NCI-H748 (cell line): Measurements from ENCODE around the gene RNGTT.

Source experiments
- DNase-seq: peaks from one replicate; lab custom pipeline; 2025; ENCODE audit not compliant: unreplicated experiment; lab: John Stamatoyannopoulos, UW

The RNGTT gene

DNA sequence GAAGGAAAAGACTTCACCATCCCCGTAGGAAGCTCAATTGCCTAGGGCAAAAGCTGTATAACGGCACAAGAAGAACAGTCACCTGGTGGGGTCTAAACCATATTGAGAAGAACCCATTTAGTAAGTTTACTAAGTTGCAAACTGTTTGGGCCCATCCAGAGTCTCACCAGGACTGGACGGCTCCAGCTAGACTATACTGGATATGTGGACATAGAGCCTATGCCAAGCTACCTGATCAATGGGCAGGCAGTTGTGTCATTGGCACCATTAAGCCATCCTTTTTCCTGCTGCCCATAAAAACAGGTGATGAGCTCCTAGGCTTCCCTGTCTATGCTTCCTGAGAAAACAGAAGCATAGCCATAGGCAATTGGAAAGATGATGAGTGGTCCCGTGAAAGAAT is 293.9 kb downstream of the RNGTT start:
- DNase-seq, result no peak

DNA sequence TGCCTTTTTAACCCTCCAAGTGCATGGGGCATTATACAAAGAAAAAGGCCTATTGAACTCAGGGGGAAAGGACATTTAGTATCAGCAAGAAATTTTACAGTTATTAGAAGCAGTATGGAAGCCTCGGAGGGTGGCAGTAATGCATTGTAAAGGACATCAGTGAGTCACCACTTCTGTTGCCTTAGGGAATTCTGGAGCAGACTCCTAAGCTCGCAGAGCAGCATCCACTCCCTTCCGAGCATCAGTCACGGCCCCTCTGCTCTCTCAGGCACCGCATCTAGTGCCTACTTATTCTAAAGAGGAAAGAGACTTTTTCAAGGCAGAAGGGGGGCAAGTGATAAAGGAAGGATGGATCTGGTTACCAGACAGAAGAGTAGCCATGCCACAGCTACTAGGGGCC is 296.5 kb downstream of the RNGTT start:
- no peak for DNase-seq

DNA sequence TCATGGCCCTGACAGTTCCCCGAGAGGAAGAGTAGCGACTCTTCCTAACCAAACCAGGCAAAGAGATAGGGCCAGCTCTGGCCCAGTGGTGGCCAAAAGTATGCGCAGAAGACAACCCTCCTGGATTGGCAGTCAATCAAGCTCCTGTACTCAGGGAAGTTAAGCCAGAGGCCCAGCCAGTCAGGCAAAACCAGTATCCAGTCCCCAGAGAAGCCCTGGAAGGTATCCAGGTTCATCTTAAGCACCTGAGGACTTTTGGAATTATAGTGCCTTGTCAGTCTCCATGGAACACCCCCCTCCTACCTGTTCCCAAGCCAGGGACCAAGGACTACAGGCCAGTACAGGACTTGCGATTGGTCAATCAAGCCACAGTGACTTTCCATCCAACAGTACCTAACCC is 298.3 kb downstream of the RNGTT start:
- DNase-seq, result no peak

DNA sequence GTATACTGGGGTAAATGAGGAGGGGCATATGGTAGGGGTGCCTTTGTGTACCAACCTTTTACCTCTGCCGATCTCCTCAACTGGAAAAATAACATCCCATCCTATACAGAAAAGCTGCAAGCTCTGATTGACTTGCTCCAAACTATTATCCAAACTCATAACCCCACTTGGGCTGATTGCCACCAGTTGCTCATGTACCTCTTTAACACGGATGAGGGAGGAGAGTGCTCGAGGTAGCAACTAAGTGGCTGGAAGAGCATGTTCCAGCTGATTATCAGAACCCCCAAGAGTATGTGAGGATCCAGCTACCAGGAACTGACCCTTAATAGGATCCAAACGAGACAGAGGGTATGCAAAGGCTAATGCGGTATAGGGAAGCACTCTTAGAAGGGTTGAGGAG is 299.6 kb downstream of the RNGTT start:
- no peak for DNase-seq

DNA sequence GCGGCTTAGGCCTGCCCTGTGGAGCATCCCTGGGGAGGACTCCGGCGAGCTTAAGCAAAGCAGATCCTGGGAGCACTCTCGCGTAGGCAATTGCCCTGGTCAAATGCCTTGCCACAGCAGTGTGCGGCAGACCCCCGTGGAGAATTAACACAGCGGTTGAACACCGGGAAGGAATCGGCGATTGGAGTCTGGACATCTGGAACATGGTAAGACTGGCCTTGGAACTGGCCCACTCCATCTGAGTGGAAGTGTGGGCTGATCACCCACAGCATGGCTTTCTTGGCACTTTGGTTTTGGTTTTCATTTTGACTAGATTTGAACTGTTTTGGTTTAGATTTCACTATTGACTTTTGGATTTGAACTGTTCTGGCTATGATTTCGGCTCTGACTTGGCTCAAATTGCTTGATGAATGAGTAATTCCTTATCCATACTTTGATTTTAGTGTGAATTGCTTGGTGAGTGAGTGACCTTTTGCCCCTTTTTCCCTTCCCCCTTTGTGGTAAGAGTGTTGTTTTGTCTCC is 300.7 kb downstream of the RNGTT start:
- DNase-seq, result no peak

DNA sequence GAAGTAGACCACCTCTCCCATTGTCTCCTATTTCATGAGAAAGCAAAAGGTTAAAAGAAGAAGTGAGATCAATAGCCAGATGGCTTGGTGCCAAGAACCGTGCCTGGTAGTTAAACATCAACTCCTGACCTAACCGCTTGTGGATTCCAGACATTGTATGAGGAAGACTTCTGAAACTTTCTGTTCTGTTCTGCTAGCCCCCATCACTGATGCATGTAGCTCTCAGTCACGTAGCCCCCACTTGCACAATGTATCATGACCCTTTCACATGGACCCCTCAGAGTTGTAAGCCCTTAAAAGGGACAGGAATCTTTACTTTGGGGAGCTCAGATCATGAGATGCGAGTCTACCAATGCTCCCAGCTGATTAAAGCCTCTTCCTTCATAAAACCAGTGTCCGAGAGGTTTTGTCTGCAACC is 301.2 kb downstream of the RNGTT start:
- DNase-seq, result peak; percentile 16

DNA sequence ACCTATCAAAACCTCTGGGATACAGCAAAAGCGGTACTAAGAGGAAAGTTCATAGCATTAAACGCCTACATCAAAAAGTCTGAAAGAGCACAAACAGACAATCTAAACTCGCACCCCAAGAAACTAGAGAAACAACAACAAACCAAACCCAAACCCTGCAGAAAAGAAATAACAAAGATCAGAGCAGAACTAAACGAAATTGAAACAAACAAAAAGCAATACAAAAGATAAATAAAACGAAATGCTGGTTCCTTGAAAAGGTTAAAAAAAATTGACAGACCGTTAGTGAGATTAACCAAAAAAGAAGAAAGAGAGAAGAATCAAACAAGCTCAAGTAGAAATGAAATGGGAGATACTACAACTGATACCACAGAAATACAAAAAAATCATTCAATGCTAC is 302.3 kb downstream of the RNGTT start:
- DNase-seq, result no peak

DNA sequence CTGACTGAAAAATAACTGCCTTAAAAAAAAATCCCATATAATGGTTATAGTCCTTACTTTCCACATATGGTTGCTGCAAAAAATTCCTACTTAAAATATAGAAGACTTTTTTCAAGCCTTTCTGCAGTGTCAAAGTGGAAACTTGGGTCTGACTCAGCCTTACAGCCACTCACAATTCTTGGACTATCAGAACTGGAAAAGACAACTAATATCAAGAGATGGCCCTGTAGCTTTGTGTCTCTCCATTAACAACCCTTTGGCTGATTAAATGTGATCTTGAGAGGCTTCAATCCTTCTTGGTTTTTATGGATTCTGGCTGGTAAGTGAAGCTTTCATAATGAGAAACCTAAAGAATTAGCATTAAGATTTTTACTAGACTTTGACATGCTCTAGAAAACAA is 307.8 kb downstream of the RNGTT start:
- no peak for DNase-seq

DNA sequence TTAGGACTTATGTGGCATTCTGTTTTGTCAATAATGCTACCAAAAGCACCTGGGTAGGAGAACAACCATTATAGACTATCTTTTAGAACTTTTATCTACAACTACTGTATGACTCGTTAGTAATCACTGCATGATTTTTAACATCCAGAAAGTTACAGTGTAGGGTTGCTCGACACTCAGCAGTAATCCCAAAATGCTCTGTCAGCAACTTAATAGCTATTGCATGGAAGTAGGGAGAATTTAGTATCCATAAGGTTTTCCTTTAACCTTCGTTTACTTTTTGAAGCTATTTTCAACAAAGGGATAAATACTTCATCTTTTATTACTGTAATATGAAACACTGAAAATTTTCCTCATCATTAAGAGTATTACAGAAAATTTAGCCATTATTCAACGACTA is 309.5 kb downstream of the RNGTT start:
- no peak for DNase-seq

DNA sequence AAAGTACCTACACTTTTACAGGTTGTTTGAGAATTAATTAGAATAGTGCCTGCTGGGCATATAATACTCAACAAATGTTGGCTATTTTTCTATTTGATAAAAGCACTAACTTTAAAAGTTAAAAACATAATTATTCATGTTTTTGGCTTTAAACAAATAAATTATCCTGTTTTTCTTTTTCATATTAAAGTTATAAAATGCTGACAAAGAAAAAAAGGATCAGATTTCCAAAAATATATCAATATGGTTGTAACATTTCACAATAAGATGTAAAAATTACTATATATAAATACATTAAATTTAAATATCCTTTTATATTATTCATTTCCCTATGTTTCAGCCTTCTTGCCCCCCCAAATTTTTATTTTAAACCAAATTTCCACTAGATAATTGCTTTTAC is 312.0 kb downstream of the RNGTT start:
- no peak for DNase-seq

DNA sequence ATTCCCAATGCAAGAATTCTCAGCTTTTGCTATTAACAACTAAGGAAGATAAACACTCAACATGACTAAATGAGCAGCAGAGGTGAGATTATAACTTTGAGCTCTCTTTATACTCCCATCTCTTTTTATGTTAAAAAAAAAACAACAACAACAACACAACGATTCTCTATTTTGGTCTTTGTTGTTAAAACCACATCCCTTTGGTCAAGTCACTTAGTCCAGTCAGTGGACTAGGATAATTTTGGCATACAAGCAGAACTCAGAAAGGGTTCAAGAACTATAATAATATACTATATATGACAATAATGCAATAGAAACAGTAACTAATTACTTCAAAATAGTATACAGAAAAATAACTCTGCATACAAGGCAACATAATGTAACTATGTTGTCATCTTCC is 312.4 kb downstream of the RNGTT start:
- DNase-seq, result no peak

DNA sequence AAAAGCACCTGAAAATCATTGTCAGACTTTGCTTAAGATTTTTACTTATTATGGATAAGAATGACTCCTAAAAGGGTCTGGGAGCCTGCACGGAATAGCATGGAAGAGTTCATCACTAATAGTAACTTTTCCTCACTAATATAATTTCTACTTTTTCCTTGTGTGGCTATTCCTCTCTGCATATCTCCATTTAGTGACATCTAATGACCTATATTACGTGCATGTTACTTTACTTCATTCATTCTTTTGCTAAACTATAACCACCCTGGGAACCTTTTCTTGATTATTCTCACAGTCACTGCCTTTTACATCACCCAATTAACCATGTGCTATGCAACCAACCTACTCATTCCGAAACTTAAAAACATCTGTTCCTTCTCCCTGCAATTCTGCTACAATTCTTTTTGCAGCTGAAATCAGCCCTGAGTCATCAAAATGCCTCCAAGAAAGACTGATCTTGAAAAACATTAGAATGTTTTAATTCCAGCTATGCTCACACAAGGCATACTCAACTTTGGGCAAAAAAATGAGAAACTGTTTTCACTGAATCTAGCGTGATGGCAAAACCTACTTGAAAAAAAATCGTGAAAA is 313.3 kb downstream of the RNGTT start:
- no peak for DNase-seq

DNA sequence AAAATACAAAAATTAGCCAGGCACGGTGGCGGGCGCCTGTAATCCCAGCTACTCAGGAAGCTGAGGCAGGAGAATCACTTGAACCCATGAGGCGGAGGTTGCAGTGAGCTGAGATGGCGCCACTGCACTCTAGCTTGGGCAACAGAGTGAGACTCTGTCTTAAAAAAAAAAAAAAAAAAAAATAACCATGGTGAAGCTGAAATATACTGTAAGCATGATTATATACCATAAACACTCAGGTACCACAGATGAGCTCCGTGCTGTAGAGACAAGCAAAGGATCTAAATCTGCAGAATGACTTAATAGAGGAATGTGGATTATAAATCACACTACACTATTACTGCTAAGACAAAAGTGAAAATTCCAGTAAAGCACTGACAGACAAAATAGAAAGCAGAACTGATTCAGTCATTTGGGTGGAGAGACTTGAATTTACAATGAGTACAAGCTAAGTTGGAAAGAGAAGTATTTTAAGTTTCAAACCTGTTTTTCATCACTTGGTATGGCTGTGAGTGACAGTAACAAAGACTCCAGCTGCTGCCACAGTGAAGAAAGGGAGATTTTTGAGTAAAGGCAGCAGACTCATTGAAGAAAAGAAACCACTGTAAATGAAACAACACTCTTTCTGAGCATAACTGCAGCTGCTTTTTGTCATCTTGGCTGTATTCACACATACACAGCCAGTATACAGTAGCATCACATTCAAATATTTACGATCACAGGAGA is 322.1 kb downstream of the RNGTT start:
- no peak for DNase-seq

DNA sequence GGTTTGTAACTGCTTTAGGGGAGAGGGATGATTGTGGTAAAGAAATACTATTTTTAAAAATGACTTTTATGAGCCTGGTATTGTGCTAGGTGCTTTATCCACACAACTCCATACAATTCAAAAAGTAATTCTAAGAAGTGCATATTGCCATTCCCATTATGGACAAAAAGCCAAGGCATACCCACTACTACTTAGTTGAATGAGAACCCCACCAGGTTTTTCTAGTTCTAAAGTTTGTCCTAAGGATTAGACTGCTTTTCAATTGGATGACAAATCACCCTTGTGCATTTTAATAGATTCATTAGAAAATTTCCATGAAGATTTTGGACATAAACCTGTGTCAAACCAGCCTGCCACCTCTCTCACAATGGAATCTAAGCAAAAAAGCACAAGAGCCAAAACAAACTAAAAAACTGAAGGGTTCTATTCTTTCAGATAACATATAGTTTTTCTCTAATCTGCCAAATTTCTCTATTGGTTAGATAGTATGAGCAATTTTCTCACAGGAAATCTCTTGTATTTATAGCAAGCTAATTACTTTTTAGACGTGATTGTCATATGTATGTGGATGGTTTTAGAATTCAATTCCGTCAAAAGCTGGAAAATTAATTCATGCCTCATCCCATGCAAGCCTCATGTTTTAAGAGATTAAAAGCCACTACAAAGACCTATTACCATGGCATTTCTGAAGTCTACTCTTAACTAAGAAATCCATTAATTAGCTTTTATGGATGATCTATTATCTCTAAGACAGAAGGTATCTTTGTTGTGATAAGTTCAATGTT is 325.5 kb downstream of the RNGTT start:
- DNase-seq, result no peak

DNA sequence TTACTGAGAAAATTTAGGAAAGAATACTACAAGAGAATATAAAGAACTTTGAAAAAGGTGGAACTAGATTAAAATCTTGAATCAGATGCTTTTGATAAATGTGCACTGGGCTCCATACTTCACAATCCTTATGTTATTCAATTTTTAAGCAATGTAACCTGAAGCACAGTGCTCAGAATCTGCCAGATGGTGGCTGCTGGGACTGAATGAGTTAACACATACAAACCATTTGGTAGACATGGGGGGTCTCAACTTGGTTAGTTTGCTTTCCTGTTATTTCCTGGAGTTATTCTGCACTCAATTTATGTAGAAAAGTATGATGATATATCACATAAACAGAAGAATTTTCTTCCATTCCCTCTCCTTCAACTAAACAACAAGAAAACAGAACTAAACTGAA is 326.5 kb downstream of the RNGTT start:
- no peak for DNase-seq

DNA sequence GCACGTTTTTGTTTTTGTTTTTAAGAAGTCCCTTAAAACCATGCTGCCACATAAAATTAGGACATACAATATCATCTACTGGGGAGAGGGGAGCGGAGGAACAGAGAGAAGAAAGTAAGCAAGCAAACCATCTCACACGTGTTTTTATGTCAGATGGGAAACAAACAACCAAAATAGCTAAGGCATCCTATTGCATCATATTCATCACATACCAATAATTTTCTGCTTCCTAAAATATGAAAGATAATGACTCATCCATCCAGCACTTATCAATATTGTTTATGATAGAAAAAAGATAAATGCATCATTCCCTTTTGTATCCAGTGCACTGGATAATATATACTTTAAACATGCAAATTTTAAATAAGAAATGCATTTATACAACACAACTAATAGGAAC is 329.6 kb downstream of the RNGTT start:
- DNase-seq, result no peak

DNA sequence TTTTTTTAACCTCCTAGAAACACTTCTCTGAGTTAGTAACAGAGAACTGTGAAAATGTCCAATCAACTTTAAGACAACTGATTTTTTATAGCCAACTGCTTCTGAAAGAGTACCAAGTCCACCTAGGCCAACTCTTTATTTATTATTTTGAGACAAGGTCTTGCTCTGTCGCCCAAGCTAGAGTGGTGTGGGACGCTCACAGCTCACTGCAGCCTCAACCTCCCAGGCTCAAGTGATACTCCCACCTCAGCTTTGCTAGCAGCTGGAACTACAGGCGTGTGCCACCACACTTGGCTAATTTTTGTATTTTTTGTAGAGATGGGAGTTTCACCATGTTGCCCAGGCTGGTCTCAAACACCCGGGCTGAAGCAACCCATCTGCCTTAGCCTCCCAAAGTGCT is 331.6 kb downstream of the RNGTT start:
- DNase-seq, result no peak

DNA sequence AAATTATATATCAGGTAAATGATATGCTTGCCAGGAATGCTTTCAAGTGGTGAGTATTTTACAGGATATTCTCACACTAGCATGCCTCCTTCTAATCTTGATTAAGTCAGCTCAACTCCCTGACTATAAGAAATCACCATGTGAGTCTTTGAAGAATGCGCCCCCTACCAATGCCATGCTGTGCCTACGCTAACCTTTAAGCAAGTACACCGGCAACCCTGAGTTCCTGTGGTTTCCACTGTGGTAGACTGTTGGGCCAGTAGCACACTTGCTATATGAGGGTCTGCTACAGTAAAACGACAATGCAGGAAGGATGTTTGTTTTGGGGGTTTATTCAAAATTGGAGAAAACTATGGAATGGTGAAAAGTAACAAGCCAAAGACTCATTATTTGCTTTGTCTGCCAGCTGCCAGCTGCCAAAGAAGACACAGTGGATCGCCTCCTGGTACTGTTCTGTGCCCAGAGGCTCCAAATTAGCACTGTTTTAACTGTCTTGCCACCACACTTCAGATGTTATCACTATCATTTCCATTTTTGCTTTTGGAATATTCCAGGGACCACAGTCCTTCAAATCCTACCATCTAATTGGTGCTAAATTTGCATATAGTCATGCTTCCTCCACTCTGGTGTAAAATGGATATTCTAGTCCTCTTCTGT is 333.5 kb downstream of the RNGTT start:
- peak; percentile 52 for DNase-seq

DNA sequence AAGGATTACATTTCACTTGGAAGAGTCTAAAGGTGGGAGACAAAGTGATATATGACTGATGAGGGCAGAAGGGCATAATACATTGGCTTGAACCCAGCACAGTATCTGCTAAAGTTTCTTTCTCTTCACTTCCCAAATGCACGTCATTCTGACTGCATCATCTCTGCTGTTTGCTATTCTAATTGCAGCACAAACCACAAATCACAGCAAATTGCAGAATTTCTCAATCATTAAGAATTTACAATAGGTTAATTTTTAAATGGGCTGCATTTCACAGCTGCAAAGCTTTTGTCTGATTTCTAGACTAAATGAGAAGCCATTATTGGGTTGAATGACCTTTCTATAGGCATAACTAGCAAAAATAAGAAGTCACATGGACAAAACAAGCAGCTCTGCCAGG is 337.0 kb downstream of the RNGTT start:
- peak; percentile 80 for DNase-seq

DNA sequence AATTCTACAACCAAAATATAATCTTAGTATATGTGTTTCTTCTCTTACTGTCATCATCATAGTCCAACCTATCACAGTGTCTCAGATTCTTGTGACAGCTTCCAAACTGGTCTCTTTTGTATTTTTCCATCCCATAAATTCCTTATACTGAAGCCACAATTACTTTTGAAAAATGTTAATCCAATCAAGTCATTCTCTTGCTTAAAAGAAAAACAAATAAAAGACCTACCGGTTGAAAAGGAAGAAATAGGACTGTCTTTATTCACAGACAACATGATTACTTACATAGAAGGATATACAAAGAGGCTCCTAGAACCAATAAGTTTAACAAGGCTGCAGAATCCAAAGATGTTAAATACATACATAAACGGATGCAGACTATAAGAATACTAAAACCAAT is 339.9 kb downstream of the RNGTT start:
- no peak for DNase-seq

DNA sequence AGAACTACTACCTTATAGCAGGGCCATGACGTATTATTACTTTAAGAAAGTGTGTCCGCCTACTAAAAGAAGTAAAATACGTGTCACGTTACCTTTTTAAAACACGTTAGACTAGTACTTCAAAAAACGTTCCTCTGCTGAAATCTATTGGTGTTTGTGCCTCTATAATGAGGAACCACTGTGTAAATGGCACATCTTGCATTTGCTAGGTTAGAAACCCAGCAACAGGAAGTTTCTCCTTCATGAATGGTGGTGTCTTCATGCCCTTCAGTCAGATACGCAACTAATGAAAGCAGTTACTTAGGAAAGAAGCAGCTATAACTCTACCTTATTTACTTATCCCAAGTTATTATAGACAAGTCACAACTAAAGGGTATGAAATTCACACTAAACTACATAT is 343.5 kb downstream of the RNGTT start:
- DNase-seq, result no peak

DNA sequence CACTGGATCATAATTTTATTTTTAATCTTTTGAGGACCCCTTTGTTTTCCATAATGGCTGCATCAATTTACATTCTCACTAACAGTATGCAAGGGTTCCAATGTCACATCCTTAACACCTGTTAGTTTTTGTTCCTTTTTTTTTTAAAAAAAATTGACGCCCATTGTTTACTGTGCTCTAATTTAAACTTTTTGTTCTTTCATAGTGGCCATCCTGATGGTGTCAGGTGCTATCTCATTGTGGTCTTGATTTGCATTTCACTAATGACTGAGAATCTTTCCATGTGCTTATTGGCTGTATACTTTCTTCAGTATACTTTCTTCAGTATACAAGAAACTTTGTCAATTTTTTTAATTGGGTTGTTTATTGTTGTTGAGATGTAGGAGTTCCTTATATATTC is 347.0 kb downstream of the RNGTT start:
- no peak for DNase-seq
